Calu3 (cell line): ENCODE data around the gene DDX10. TPM values are rescaled to one million over a fixed set of nuclear protein-coding genes. Genes with fewer than 3 reads are reported as not detected.

ENCODE experiments used
- BruUV-seq: library from RNA; stranded (reverse); fragments of 400-500 nt; replicated peaks from 2 replicates; lab custom pipeline; 2021; lab: Mats Ljungman, UMichigan
- CTCF ChIA-PET: fragments of 300-600 bp; sonication (Branson Sonifier 250); formaldehyde crosslinking; loops from one replicate; lab custom pipeline; 2022; ENCODE audit warnings: antibody characterized with exemption; lab: Charles Lee
- DNase-seq: peaks from one replicate; pipeline ENCODE4 v3.0.0; 2022
- H3K27ac Mint-ChIP-seq: one replicate; pipeline ENCODE4 v1.8.0; 2022; ENCODE audit warnings: mixed read lengths; ENCODE audit not compliant: unreplicated experiment
- H3K27me3 Mint-ChIP-seq: one replicate; pipeline ENCODE4 v1.8.0; 2022; ENCODE audit warnings: mixed read lengths; ENCODE audit not compliant: unreplicated experiment
- H3K36me3 Mint-ChIP-seq: one replicate; pipeline ENCODE4 v1.8.0; 2022; ENCODE audit warnings: mild to moderate bottlenecking, moderate library complexity, mixed read lengths; ENCODE audit not compliant: insufficient read depth, unreplicated experiment
- H3K4me1 Mint-ChIP-seq: one replicate; pipeline ENCODE4 v1.8.0; 2022; ENCODE audit warnings: mild to moderate bottlenecking, low read depth, mixed read lengths; ENCODE audit not compliant: unreplicated experiment
- H3K4me3 Mint-ChIP-seq: one replicate; pipeline ENCODE4 v1.8.0; 2022; ENCODE audit warnings: mild to moderate bottlenecking, low read depth, moderate library complexity, mixed read lengths; ENCODE audit not compliant: unreplicated experiment
- H3K9me3 Mint-ChIP-seq: one replicate; pipeline ENCODE4 v1.8.0; 2022; ENCODE audit warnings: low read depth, mixed read lengths; ENCODE audit not compliant: unreplicated experiment
- intact Hi-C: fragments of 100-400 bp; cut with micrococcal nuclease; formaldehyde crosslinking; loops from one replicate; pipeline ENCODE4 v1.10.0; 2022; ENCODE audit not compliant: unreplicated experiment
- total RNA-seq: library from RNA; stranded (reverse); gene quantifications from 2 replicates; pipeline ENCODE4 v1.2.3, GENCODE V29; 2022
- TF ChIP-seq, protein P1 (sequence below): fragments of 200-600 bp; IDR thresholded peaks from one replicate; pipeline ENCODE4 v1.8.0; 2022; ENCODE audit warnings: antibody characterized with exemption; ENCODE audit not compliant: unreplicated experiment

The DDX10 gene
- total RNA-seq, 1 experiment from 2014 or later: 31.2 TPM

DNA sequence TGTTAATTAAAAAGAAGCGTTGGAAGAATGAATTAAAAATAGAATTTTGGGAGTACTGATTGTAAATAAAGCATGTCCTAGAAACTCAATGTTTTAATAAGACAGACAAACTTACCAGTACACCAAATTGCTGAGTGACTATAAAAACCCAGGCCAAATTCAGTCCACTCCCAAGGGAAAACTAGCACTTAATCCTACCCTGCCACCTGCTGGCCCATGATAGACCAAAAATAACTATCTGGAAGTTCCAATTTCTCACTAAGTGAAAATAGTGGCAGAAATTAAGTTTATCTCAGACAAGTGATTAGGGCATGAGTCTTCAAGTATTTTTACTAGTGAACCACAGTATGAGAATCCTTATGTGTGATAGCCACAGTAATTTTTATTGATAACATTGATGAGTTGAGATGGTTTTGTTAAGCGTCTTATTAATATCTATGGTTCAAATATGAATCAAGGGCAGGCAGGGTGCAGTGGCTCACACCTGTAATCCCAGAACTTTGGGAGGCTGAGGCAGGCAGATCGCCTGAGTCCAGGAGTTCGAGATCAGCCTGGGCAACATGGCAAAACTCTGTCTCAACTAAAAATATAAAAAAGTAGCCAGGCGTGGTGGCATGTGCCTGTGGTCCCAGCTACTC lies 9.8 kb upstream of the DDX10 start:
- BruUV-seq: no TSS peak
- no peak overlapping the region for H3K4me3 Mint-ChIP-seq
- no peaks in the 10 kb centered on the region for H3K4me1 Mint-ChIP-seq
- H3K36me3 Mint-ChIP-seq: no peaks in the 10 kb centered on the region
- H3K9me3 Mint-ChIP-seq: no peaks in the 10 kb centered on the region
- DNase-seq: peak; percentile 51
- intact Hi-C loops: loop anchor here (5.0 kb wide), 2 partner anchors 423 to 538 kb away; no protein-coding TSS in a partner anchor
- no peak overlapping the region for H3K27ac Mint-ChIP-seq
- CTCF ChIA-PET: no interaction called here
- TF ChIP-seq, protein P1, sequence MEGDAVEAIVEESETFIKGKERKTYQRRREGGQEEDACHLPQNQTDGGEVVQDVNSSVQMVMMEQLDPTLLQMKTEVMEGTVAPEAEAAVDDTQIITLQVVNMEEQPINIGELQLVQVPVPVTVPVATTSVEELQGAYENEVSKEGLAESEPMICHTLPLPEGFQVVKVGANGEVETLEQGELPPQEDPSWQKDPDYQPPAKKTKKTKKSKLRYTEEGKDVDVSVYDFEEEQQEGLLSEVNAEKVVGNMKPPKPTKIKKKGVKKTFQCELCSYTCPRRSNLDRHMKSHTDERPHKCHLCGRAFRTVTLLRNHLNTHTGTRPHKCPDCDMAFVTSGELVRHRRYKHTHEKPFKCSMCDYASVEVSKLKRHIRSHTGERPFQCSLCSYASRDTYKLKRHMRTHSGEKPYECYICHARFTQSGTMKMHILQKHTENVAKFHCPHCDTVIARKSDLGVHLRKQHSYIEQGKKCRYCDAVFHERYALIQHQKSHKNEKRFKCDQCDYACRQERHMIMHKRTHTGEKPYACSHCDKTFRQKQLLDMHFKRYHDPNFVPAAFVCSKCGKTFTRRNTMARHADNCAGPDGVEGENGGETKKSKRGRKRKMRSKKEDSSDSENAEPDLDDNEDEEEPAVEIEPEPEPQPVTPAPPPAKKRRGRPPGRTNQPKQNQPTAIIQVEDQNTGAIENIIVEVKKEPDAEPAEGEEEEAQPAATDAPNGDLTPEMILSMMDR: peak; percentile 32
- no peaks in the 10 kb centered on the region for H3K27me3 Mint-ChIP-seq

DNA sequence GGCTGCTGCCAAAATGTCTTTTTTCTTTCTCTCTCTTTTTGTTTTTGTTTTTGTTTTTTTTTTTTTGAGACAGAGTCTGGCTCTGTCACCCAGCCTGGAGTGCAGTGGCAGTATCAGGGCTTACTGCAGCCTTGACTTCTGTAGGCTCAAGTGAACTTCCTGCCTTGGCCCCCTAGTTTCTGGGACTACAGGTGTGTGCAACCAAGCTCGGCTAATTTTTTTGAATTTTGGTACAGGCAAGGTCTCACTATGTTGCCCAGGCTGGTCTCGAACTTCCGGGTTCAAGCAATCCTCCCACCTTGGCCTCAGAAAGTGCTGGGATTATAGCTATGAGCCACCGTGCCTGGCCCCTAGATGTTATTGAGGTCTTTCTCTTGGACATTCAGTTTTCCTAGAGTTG lies 2.2 kb upstream of the DDX10 start:
- CTCF ChIA-PET: no interaction called here
- no peaks in the 10 kb centered on the region for H3K27me3 Mint-ChIP-seq
- H3K4me3 Mint-ChIP-seq: no peak overlapping the region
- no peak for DNase-seq
- H3K36me3 Mint-ChIP-seq: peaks cover 19% of the 10 kb centered on the region
- intact Hi-C loops: no loop called here
- no TSS peak for BruUV-seq
- peaks cover 21% of the 10 kb centered on the region for H3K4me1 Mint-ChIP-seq
- no peaks in the 10 kb centered on the region for H3K9me3 Mint-ChIP-seq
- TF ChIP-seq, protein P1: no peak
- H3K27ac Mint-ChIP-seq: no peak overlapping the region

GRCh38 chr11:108663154-108663877 lies 1.6 kb upstream of the DDX10 start:
- Mint-ChIP-seq H3K4me3 (no peak overlapping the region), H3K4me1 (peaks cover 24% of the 10 kb centered on the region), H3K36me3 (peaks cover 19% of the 10 kb centered on the region), H3K27ac (no peak overlapping the region), H3K27me3 (no peaks in the 10 kb centered on the region), H3K9me3 (no peaks in the 10 kb centered on the region)
- intact Hi-C loops: no loop called here
- CTCF ChIA-PET: no interaction called here
- TF ChIP-seq, protein P1: no peak
- no TSS peak for BruUV-seq
- no peak for DNase-seq

- Mint-ChIP-seq H3K4me1 (peaks cover 39% of the 10 kb centered on the region), H3K4me3 (peak overlapping the region; percentile 98), H3K27me3 (no peaks in the 10 kb centered on the region), H3K36me3 (peaks cover 23% of the 10 kb centered on the region), H3K9me3 (no peaks in the 10 kb centered on the region), H3K27ac (peak overlapping the region; percentile 98)
- BruUV-seq: no TSS peak
- CTCF ChIA-PET: no interaction called here
- TF ChIP-seq, protein P1: no peak
- no peak for DNase-seq
- intact Hi-C loops: no loop called here
Observed at GRCh38 chr11:108666373-108666772, 1.5 kb downstream of the DDX10 start.
